Keratinocyte (primary cell): ENCODE results near the gene ADGRG1. TPM values are rescaled to one million over a fixed set of nuclear protein-coding genes. Genes with fewer than 3 reads are reported as not detected.

ENCODE experiments used
- DNase-seq: peaks from one replicate; pipeline ENCODE4 v3.0.0-alpha.2; 2011; ENCODE audit warnings: low read depth, missing footprints, low spot score
- FAIRE-seq: peaks from 2 replicates; lab custom pipeline; 2011; peaks lifted over from hg19 to GRCh38; lab: Jason Lieb, UNC
- H2AFZ ChIP-seq: 2 replicates; pipeline ENCODE4 v1.6.0; 2012; ENCODE audit warnings: low read length, control low read depth, inconsistent platforms; ENCODE audit not compliant: control insufficient read depth
- H3K27ac ChIP-seq: 2 replicates; pipeline ENCODE4 v1.5.1; 2011; ENCODE audit warnings: low read length; ENCODE audit not compliant: control insufficient read depth, insufficient read depth
- H3K27me3 ChIP-seq: 3 replicates; pipeline ENCODE4 v1.6.0; 2011; ENCODE audit warnings: low read length; ENCODE audit not compliant: control insufficient read depth, insufficient read depth; ENCODE audit errors: extremely low read depth
- H3K36me3 ChIP-seq, 2 experiments: 2 replicates in 1 of 2; 3 replicates in 1 of 2; pipeline ENCODE4 v1.5.1; 2011; ENCODE audit warnings: low read length in 2 of 2, mild to moderate bottlenecking in 1 of 2; ENCODE audit not compliant: control insufficient read depth in 2 of 2, insufficient read depth in 2 of 2; ENCODE audit errors: extremely low read depth in 1 of 2
- H3K4me1 ChIP-seq: 3 replicates; pipeline ENCODE4 v1.5.1; 2011; ENCODE audit warnings: low read length; ENCODE audit not compliant: control insufficient read depth, insufficient read depth; ENCODE audit errors: extremely low read depth
- H3K4me2 ChIP-seq: 3 replicates; pipeline ENCODE4 v1.6.0; 2011; ENCODE audit warnings: low read depth, low read length; ENCODE audit not compliant: control insufficient read depth, insufficient read depth; ENCODE audit errors: extremely low read depth
- H3K4me3 ChIP-seq, 3 experiments: fragments of 200-600 bp in 1 of 3; sonication (generic) in 1 of 3; 2 replicates in 2 of 3; 3 replicates in 1 of 3; pipeline ENCODE4 v1.5.1; 2011 to 2016; ENCODE audit warnings: low read length in 3 of 3, mild to moderate bottlenecking in 3 of 3, control low read depth in 2 of 3, inconsistent platforms in 1 of 3, low read depth in 1 of 3, mixed read lengths in 1 of 3, mixed run types in 1 of 3, moderate library complexity in 1 of 3; ENCODE audit not compliant: control insufficient read depth in 2 of 3, insufficient read depth in 2 of 3; ENCODE audit errors: extremely low read depth in 1 of 3
- H3K79me2 ChIP-seq: 2 replicates; pipeline ENCODE4 v1.6.0; 2012; ENCODE audit warnings: low read length; ENCODE audit not compliant: control insufficient read depth, insufficient read depth
- H3K9ac ChIP-seq: 3 replicates; pipeline ENCODE4 v1.6.0; 2011; ENCODE audit warnings: low read length; ENCODE audit not compliant: control insufficient read depth, insufficient read depth; ENCODE audit errors: extremely low read depth
- H3K9me1 ChIP-seq: 3 replicates; pipeline ENCODE4 v1.6.0; 2011; ENCODE audit warnings: low read length; ENCODE audit not compliant: control insufficient read depth, insufficient read depth; ENCODE audit errors: extremely low read depth
- H3K9me3 ChIP-seq: 2 replicates; pipeline ENCODE4 v1.5.1; 2012; ENCODE audit warnings: low read depth, low read length; ENCODE audit not compliant: control insufficient read depth
- H4K20me1 ChIP-seq: 3 replicates; pipeline ENCODE4 v1.6.0; 2011; ENCODE audit warnings: low read length; ENCODE audit not compliant: control insufficient read depth, insufficient read depth; ENCODE audit errors: extremely low read depth
- CTCF ChIP-seq, 3 experiments: IDR thresholded peaks in 1 of 3; conservative IDR thresholded peaks in 1 of 3; optimal IDR thresholded peaks in 1 of 3; 2 replicates in 2 of 3; 3 replicates in 1 of 3; pipeline versions ENCODE3 to v1.5.1; 2011; ENCODE audit warnings: low read length in 3 of 3, mild to moderate bottlenecking in 3 of 3, moderate library complexity in 2 of 3, control low read depth in 1 of 3, inconsistent platforms in 1 of 3; ENCODE audit not compliant: insufficient read depth in 2 of 3; ENCODE audit errors: extremely low read depth in 1 of 3
- EZH2 ChIP-seq: IDR thresholded peaks from one replicate; pipeline ENCODE4 v1.6.1; 2012; ENCODE audit warnings: inconsistent platforms, mild to moderate bottlenecking, low read length, moderate library complexity
- dilution Hi-C: fragments of 300-500 bp; cut with MboI; formaldehyde crosslinking; loops from one replicate; pipeline ENCODE4 v1.7.0; 2020; ENCODE audit warnings: low sequenced_read_pairs; ENCODE audit not compliant: extremely low pct_ligation_motif_present
- polyA plus RNA-seq, 5 experiments: library from polyadenylated mRNA; depleted of rRNA in 3 of 5; stranded (reverse) in 3 of 5; stranded (forward) in 1 of 5; unstranded in 1 of 5; fragments of >200 nt; gene quantifications; 1 replicate in 1 of 5; 2 replicates in 3 of 5; 3 replicates in 1 of 5; pipeline versions ENCODE4 v1.2.1 to v1.2.3, GENCODE V29; 2011 to 2012; ENCODE audit warnings: missing spikeins in 2 of 5, low read depth in 1 of 5, low replicate concordance in 1 of 5

ADGRG1 gene
- polyA plus RNA-seq, 1 donor (not counting 4 experiments of a cell fraction or from before 2014, with no cell fraction given): 28.4 TPM

GRCh38 chr16:57646388-57647039 lies 18.1 kb downstream of the ADGRG1 start:
- peaks cover 2% of the 10 kb centered on the region for H3K9me1 ChIP-seq
- H3K79me2 ChIP-seq: peaks cover 8% of the 10 kb centered on the region
- peaks cover 27 to 28% of the 10 kb centered on the region in 2 experiments for H3K36me3 ChIP-seq
- no peak for TF ChIP-seq CTCF (optimal IDR thresholded peaks at IDR 0.05 in 1 of 3, IDR thresholded peaks at IDR 0.05 in 1 of 3, conservative IDR thresholded peaks at IDR 0.05 in 1 of 3; ENCODE audit: extremely low read depth in 1 of 3, insufficient read depth in 2 of 3, low read length in 3 of 3)
- no peak for TF ChIP-seq EZH2
- peaks cover 47% of the 10 kb centered on the region for H3K4me1 ChIP-seq
- H3K9me3 ChIP-seq: no peaks in the 10 kb centered on the region
- peaks cover 3% of the 10 kb centered on the region for H4K20me1 ChIP-seq
- peak overlapping the region; percentile 29 for H3K9ac ChIP-seq
- no peak overlapping the region for H2AFZ ChIP-seq
- no peak for FAIRE-seq
- no peak for DNase-seq
- dilution Hi-C loops: no loop called here
- no peaks in the 10 kb centered on the region for H3K27me3 ChIP-seq
- no peak overlapping the region for H3K4me2 ChIP-seq
- H3K4me3 ChIP-seq: no peak overlapping the region
- peak overlapping the region; percentile 28 for H3K27ac ChIP-seq

- H3K4me3 ChIP-seq: no peak overlapping the region
- H2AFZ ChIP-seq: no peak overlapping the region
- peaks cover 3% of the 10 kb centered on the region for H4K20me1 ChIP-seq
- no peak overlapping the region for H3K9ac ChIP-seq
- H3K27ac ChIP-seq: no peak overlapping the region
- peaks cover 47% of the 10 kb centered on the region for H3K4me1 ChIP-seq
- DNase-seq (no peak), FAIRE-seq (peak; percentile 60)
- dilution Hi-C loops: no loop called here
- H3K36me3 ChIP-seq: peaks cover 34 to 36% of the 10 kb centered on the region in 2 experiments
- H3K27me3 ChIP-seq: no peaks in the 10 kb centered on the region
- no peaks in the 10 kb centered on the region for H3K9me3 ChIP-seq
- TF ChIP-seq EZH2 (no peak), CTCF (optimal IDR thresholded peaks at IDR 0.05 in 1 of 3, IDR thresholded peaks at IDR 0.05 in 1 of 3, conservative IDR thresholded peaks at IDR 0.05 in 1 of 3; ENCODE audit: extremely low read depth in 1 of 3, insufficient read depth in 2 of 3, low read length in 3 of 3) (no peak)
- peak overlapping the region; percentile 19 for H3K4me2 ChIP-seq
- peaks cover 2% of the 10 kb centered on the region for H3K9me1 ChIP-seq
- H3K79me2 ChIP-seq: peaks cover 8% of the 10 kb centered on the region
Measured at GRCh38 chr16:57647136-57647875, 18.9 kb downstream of the ADGRG1 start.
